OCI-LY3 (cell line): Measurements from ENCODE around the gene SSUH2.

Experiments used
- CTCF ChIP-seq: fragments of 200-600, 300-600 bp; sonication (generic); IDR thresholded peaks from 2 replicates; pipeline ENCODE4 v1.5.1; 2014; ENCODE audit warnings: antibody characterized with exemption, low read length, low read depth
- EZH2phosphoT487 ChIP-seq: fragments of 200-600 bp; shearing (Covaris generic); IDR thresholded peaks from 2 replicates; pipeline ENCODE4 v1.6.1; 2018; ENCODE audit warnings: antibody characterized with exemption, mixed run types, low read depth

- TF ChIP-seq CTCF (no peak), EZH2phosphoT487 (no peak)
Observed at GRCh38 chr3:8643693-8644365, 769 bp downstream of the SSUH2 start.
